Stomach (tissue), 4 donors: ENCODE data around the gene NTRK3.

Source experiments
- CTCF ChIP-seq, 7 experiments: fragments of 450-650 bp in 4 of 7; fragments of 200-600 bp in 3 of 7; sonication (generic) in 3 of 7; IDR thresholded peaks; one replicate each; pipeline ENCODE4 v1.5.1; 2016 to 2019; ENCODE audit warnings: antibody characterized with exemption in 7 of 7, control low read depth in 2 of 7, mild to moderate bottlenecking in 1 of 7
- POLR2AphosphoS5 ChIP-seq, 3 donors: sonication (generic); formaldehyde crosslinking; IDR thresholded peaks; one replicate each; pipeline ENCODE4 v1.6.1; 2016; ENCODE audit warnings: antibody characterized with exemption in 3 of 3

- no peak for TF ChIP-seq POLR2AphosphoS5 (IDR thresholded peaks at IDR 0.05)
- TF ChIP-seq CTCF (IDR thresholded peaks at IDR 0.05), result no peak
These were observed 181.4 kb downstream of the NTRK3 start for GRCh38 chr15:88075102-88075501.
